ENCODE data around the gene SIAE. TPM values are rescaled to one million over a fixed set of nuclear protein-coding genes. Genes with fewer than 3 reads are reported as not detected.
A peak's percentile ranks its signal among the peaks of the same experiment; 100 is the strongest.

Gene SIAE
- polyA plus RNA-seq, 1 experiment, result 42.1 TPM

GRCh38 chr11:124623861-124624525, 49.5 kb downstream of the SIAE start:
- DNase-seq (ENCODE audit: low read depth), result no peak
- peak overlapping the region; percentile 92 for H3K4me3 ChIP-seq (ENCODE audit: low read depth, low read length)
- no peak for TF ChIP-seq CTCF (IDR thresholded peaks at IDR 0.05; ENCODE audit: insufficient read depth, low read depth, low read length)
- peaks cover 5% of the 10 kb centered on the region; the same call in 1 of the 2 replicates for H3K27me3 ChIP-seq (ENCODE audit: control insufficient read depth, insufficient read depth, low read length)
- peaks cover 9% of the 10 kb centered on the region for H3K36me3 ChIP-seq (ENCODE audit: control insufficient read depth, insufficient read depth, low read length)
- ChIA-PET CTCF (interaction anchor here (1.0 to 2.6 kb wide), 2 partner anchors 10 to 19 kb away, joined by 3 to 10 read pairs; no protein-coding TSS in a partner anchor), POLR2A (interaction anchor here (0.6 kb wide), 1 partner anchor 754 kb away, joined by 3 read pairs; no protein-coding TSS in a partner anchor)

GRCh38 chr11:124622531-124623451, 50.7 kb downstream of the SIAE start, which contains the start of gene TBRG1:
TSS of gene TBRG1 (plus strand) at chr11:124622864. CDS start at chr11:124623084, 220 bp downstream.
- H3K4me3 ChIP-seq (ENCODE audit: low read depth, low read length), result peak within 1 kb of the TSS; percentile 92

GRCh38 chr11:124618863-124619262, 54.7 kb downstream of the SIAE start:
- Histone ChIP-seq H3K27me3 (ENCODE audit: control insufficient read depth, insufficient read depth, low read length) (peaks cover 5% of the 10 kb centered on the region; the same call in 1 of the 2 replicates), H3K36me3 (ENCODE audit: control insufficient read depth, insufficient read depth, low read length) (no peaks in the 10 kb centered on the region), H3K4me3 (ENCODE audit: low read depth, low read length) (no peak overlapping the region)
- POLR2A ChIA-PET, result no interaction called here
- CTCF ChIA-PET, result no interaction called here
- no peak for TF ChIP-seq CTCF (IDR thresholded peaks at IDR 0.05; ENCODE audit: insufficient read depth, low read depth, low read length)
- no peak for DNase-seq (ENCODE audit: low read depth)

More at GRCh38 chr11:124622531-124623451, 50.7 kb downstream of the SIAE start, which contains the start of gene TBRG1:
- TF ChIP-seq CTCF (IDR thresholded peaks at IDR 0.05; ENCODE audit: insufficient read depth, low read depth, low read length), result no peak
- DNase-seq (ENCODE audit: low read depth), result peak; percentile 58
- ChIA-PET POLR2A (interaction anchor here (0.5 to 0.6 kb wide), 3 partner anchors 25 to 894 kb away, joined by 3 to 8 read pairs (median 3); no protein-coding TSS in a partner anchor), CTCF (interaction anchor here (0.7 to 2.6 kb wide), 3 partner anchors 11 to 135 kb away, joined by 4 to 10 read pairs (median 6); no protein-coding TSS in a partner anchor)
- H3K27me3 ChIP-seq (ENCODE audit: control insufficient read depth, insufficient read depth, low read length), result peaks cover 5% of the 10 kb centered on the region; the same call in 1 of the 2 replicates
- H3K36me3 ChIP-seq (ENCODE audit: control insufficient read depth, insufficient read depth, low read length), result peaks cover 9% of the 10 kb centered on the region

- no peak for TF ChIP-seq CTCF (IDR thresholded peaks at IDR 0.05; ENCODE audit: insufficient read depth, low read depth, low read length)
- ChIA-PET CTCF (interaction anchor here (0.8 to 1.3 kb wide), 2 partner anchors 27 to 253 kb away, joined by 3 read pairs; no protein-coding TSS in a partner anchor), POLR2A (no interaction called here)
These were observed 60.8 kb downstream of the SIAE start for GRCh38 chr11:124612567-124613246.

More at GRCh38 chr11:124612567-124613246, 60.8 kb downstream of the SIAE start:
- DNase-seq (ENCODE audit: low read depth), result no peak
- Histone ChIP-seq H3K4me3 (ENCODE audit: low read depth, low read length) (no peak overlapping the region), H3K36me3 (ENCODE audit: control insufficient read depth, insufficient read depth, low read length) (no peaks in the 10 kb centered on the region), H3K27me3 (ENCODE audit: control insufficient read depth, insufficient read depth, low read length) (no peaks in the 10 kb centered on the region)
